ENCODE results near the gene CPVL. TPM values are rescaled to one million over a fixed set of nuclear protein-coding genes. Genes with fewer than 3 reads are reported as not detected.

The CPVL gene
- polyA plus RNA-seq, 3 donors: 410 to 1,111 (median 1,108) TPM

GRCh38 chr7:28955718-28956607 is 190.4 kb downstream of the CPVL start:
- peak; percentile 89 for TF ChIP-seq CTCF (IDR thresholded peaks at IDR 0.05)
- H3K4me3 Mint-ChIP-seq: peak overlapping the region; percentile 70 to 86

DNA sequence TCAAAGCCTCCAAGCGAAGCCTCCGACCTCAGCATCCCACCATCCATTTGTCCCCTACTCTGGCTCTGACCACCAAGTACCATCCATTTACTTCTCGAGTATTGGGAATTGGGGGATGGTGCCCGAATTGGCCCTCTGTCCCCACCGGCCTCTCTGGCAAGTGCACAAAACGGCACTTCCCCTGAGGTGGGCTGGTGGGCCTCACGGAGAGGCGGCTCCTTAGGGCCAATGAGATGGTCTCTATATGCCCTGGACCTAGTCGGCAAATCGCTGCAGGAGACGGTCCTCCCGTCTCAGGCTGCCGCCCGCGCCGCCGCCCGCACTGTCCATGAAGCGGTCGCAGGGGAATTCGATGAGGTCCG is 191.0 kb downstream of the CPVL start:
- H2AFZ ChIP-seq (ENCODE audit: insufficient read depth, low read depth, low read length, poor library complexity, severe bottlenecking): peak overlapping the region; percentile 82
- peaks cover 66 to 97% of the 10 kb centered on the region in 2 donors for H3K27me3 ChIP-seq (ENCODE audit: control insufficient read depth in 2 of 2, insufficient read depth in 2 of 2, low read length in 2 of 2)
- WGBS (ENCODE audit: insufficient coverage): 25% methylated on average over 22 of the region's 22 CpGs
- no peaks in the 10 kb centered on the region for H4K20me1 ChIP-seq (ENCODE audit: insufficient read depth, low read length)
- Mint-ChIP-seq H3K36me3 (peaks cover 0 to 9% of the 10 kb centered on the region in 2 donors), H3K4me1 (peaks cover 29% of the 10 kb centered on the region), H3K27ac (no peak overlapping the region), H3K4me3 (peak overlapping the region; percentile 70 to 86), H3K27me3 (ENCODE audit: low read depth in 3 of 3) (peaks cover 61 to 91% (median 76%) of the 10 kb centered on the region in 3 donors), H3K9me3 (peaks cover 0 to 18% (median 15%) of the 10 kb centered on the region in 7 donors)
- H3K9ac ChIP-seq (ENCODE audit: insufficient read depth, low read length, poor library complexity, severe bottlenecking): no peak overlapping the region
- no peak for TF ChIP-seq CTCF (IDR thresholded peaks at IDR 0.05)
- peak overlapping the region; percentile 82 for H3K4me2 ChIP-seq (replicated peaks; ENCODE audit: extremely low read depth, low read length, poor library complexity, severe bottlenecking)
- no peaks in the 10 kb centered on the region for H3K36me3 ChIP-seq (replicated peaks in 1 of 2; ENCODE audit: control insufficient read depth in 1 of 2, insufficient read depth in 2 of 2, low read length in 2 of 2)
- H3K79me2 ChIP-seq (ENCODE audit: insufficient read depth, low read length): no peaks in the 10 kb centered on the region
- peak overlapping the region in 1 of 3 experiments; percentile 74 for H3K4me3 ChIP-seq (replicated peaks in 1 of 3; ENCODE audit: low read depth in 2 of 3, low read length in 3 of 3)
- DNase-seq: no peak
- H3K9me3 ChIP-seq (replicated peaks in 1 of 2; ENCODE audit: control insufficient read depth in 1 of 2, insufficient read depth in 1 of 2, low read length in 2 of 2): peaks cover 2 to 23% of the 10 kb centered on the region in 2 donors
- H3K4me1 ChIP-seq (ENCODE audit: control insufficient read depth in 1 of 2, insufficient read depth in 2 of 2, low read length in 2 of 2): peaks cover 37 to 38% of the 10 kb centered on the region in 2 donors
- H3K27ac ChIP-seq (ENCODE audit: low read depth in 1 of 2, low read length in 2 of 2): no peak overlapping the region
- intact Hi-C loops (cut with micrococcal nuclease): loop anchor here in 1 of 2 donors (10.0 kb wide), 1 partner anchor 149 kb away; no protein-coding TSS in a partner anchor

More at GRCh38 chr7:28955718-28956607, 190.4 kb downstream of the CPVL start:
- Histone ChIP-seq H3K9ac (ENCODE audit: insufficient read depth, low read length, poor library complexity, severe bottlenecking) (peak overlapping the region; percentile 38), H3K79me2 (ENCODE audit: insufficient read depth, low read length) (no peaks in the 10 kb centered on the region), H3K27ac (ENCODE audit: low read depth in 1 of 2, low read length in 2 of 2) (no peak overlapping the region), H3K4me3 (replicated peaks in 1 of 3; ENCODE audit: low read depth in 2 of 3, low read length in 3 of 3) (peak overlapping the region; percentile 21 to 74 (median 22)), H3K27me3 (ENCODE audit: control insufficient read depth in 2 of 2, insufficient read depth in 2 of 2, low read length in 2 of 2) (peaks cover 68 to 97% of the 10 kb centered on the region in 2 donors), H3K36me3 (replicated peaks in 1 of 2; ENCODE audit: control insufficient read depth in 1 of 2, insufficient read depth in 2 of 2, low read length in 2 of 2) (no peaks in the 10 kb centered on the region), H4K20me1 (ENCODE audit: insufficient read depth, low read length) (no peaks in the 10 kb centered on the region), H2AFZ (ENCODE audit: insufficient read depth, low read depth, low read length, poor library complexity, severe bottlenecking) (peak overlapping the region; percentile 82), H3K9me3 (replicated peaks in 1 of 2; ENCODE audit: control insufficient read depth in 1 of 2, insufficient read depth in 1 of 2, low read length in 2 of 2) (peaks cover 2 to 23% of the 10 kb centered on the region in 2 donors), H3K4me1 (ENCODE audit: control insufficient read depth in 1 of 2, insufficient read depth in 2 of 2, low read length in 2 of 2) (peaks cover 37 to 38% of the 10 kb centered on the region in 2 donors), H3K4me2 (replicated peaks; ENCODE audit: extremely low read depth, low read length, poor library complexity, severe bottlenecking) (peak overlapping the region; percentile 82)
- H3K9me3 Mint-ChIP-seq: peaks cover 0 to 18% (median 14%) of the 10 kb centered on the region in 7 donors
- peaks cover 0 to 9% of the 10 kb centered on the region in 2 donors for H3K36me3 Mint-ChIP-seq
- H3K27ac Mint-ChIP-seq: no peak overlapping the region
- 1% methylated on average over 104 of the region's 104 CpGs for WGBS (ENCODE audit: insufficient coverage)
- peaks cover 29% of the 10 kb centered on the region for H3K4me1 Mint-ChIP-seq
- intact Hi-C loops (cut with micrococcal nuclease): loop anchor here in 1 of 2 donors (10.0 kb wide), 1 partner anchor 149 kb away; no protein-coding TSS in a partner anchor
- DNase-seq: peak; percentile 41 to 50 (median 44)
- H3K27me3 Mint-ChIP-seq (ENCODE audit: low read depth in 3 of 3): peaks cover 66 to 96% (median 77%) of the 10 kb centered on the region in 3 donors

Data from CD14-positive monocyte (primary cell).